OCI-LY1 (cell line): Measurements from ENCODE around the gene COL18A1.

ENCODE experiments used
- H2AFZ ChIP-seq: fragments of 200-600 bp; sonication (generic), shearing (Covaris generic); 2 replicates; pipeline ENCODE4 v1.6.0; 2014; ENCODE audit warnings: antibody characterized with exemption, mild to moderate bottlenecking, low read length
- H3F3A ChIP-seq: fragments of 200-600 bp; sonication (generic), shearing (Covaris generic); 2 replicates; pipeline ENCODE4 v1.6.0; 2014; ENCODE audit warnings: mild to moderate bottlenecking, antibody characterized with exemption, low read length, moderate library complexity; ENCODE audit not compliant: insufficient read depth
- H3K27ac ChIP-seq: fragments of 200-600 bp; sonication (generic); 2 replicates; pipeline ENCODE4 v1.5.1; 2014; ENCODE audit warnings: low read length, mixed run types, mild to moderate bottlenecking, low read depth; ENCODE audit not compliant: poor library complexity, severe bottlenecking
- H3K27me3 ChIP-seq: fragments of 200-600 bp; sonication (generic); 2 replicates; pipeline ENCODE4 v1.6.0; 2014; ENCODE audit warnings: antibody characterized with exemption, mild to moderate bottlenecking, low read length, moderate library complexity; ENCODE audit not compliant: insufficient read depth
- H3K36me3 ChIP-seq: fragments of 200-600 bp; sonication (generic); 2 replicates; pipeline ENCODE4 v1.6.1; 2014; ENCODE audit warnings: mild to moderate bottlenecking, antibody characterized with exemption, low read length, moderate library complexity, mixed read lengths; ENCODE audit not compliant: insufficient read depth
- H3K4me1 ChIP-seq: fragments of 200-600 bp; sonication (generic); 2 replicates; pipeline ENCODE4 v1.5.1; 2014; ENCODE audit warnings: mild to moderate bottlenecking, low read length, moderate library complexity; ENCODE audit not compliant: insufficient read depth, severe bottlenecking
- H3K4me2 ChIP-seq: fragments of 200-600 bp; sonication (generic), shearing (Covaris generic); 2 replicates; pipeline ENCODE4 v1.6.1; 2014; ENCODE audit warnings: low read length
- H3K4me3 ChIP-seq: fragments of 200-600 bp; sonication (generic); 2 replicates; pipeline ENCODE4 v1.5.1; 2014; ENCODE audit warnings: low read length, low read depth, mild to moderate bottlenecking, mixed read lengths; ENCODE audit not compliant: poor library complexity, severe bottlenecking
- H3K79me2 ChIP-seq: fragments of 200-600 bp; shearing (Covaris generic); 2 replicates; pipeline ENCODE4 v1.6.1; 2016; ENCODE audit warnings: mixed run types, low read length, mixed read lengths; ENCODE audit not compliant: insufficient read depth
- H3K9ac ChIP-seq: fragments of 200-600 bp; sonication (generic), shearing (Covaris generic); 2 replicates; pipeline ENCODE4 v1.6.1; 2014; ENCODE audit warnings: mild to moderate bottlenecking, low read length, mixed read lengths
- H3K9me2 ChIP-seq: fragments of 200-600 bp; sonication (generic), shearing (Covaris generic); 2 replicates; pipeline ENCODE4 v1.6.1; 2014; ENCODE audit warnings: low read depth, mild to moderate bottlenecking, low read length, mixed read lengths
- H3K9me3 ChIP-seq: fragments of 200-600 bp; shearing (Covaris generic); 2 replicates; pipeline ENCODE4 v1.6.1; 2014; ENCODE audit warnings: low read length, mixed read lengths
- H4K20me1 ChIP-seq: fragments of 200-600 bp; sonication (generic), shearing (Covaris generic); 2 replicates; pipeline ENCODE4 v1.6.0; 2016; ENCODE audit warnings: mild to moderate bottlenecking, low read length; ENCODE audit not compliant: insufficient read depth
- EZH2 ChIP-seq: fragments of 200-600 bp; sonication (generic), shearing (Covaris generic); IDR thresholded peaks from 2 replicates; pipeline ENCODE4 v1.8.0; 2017; ENCODE audit warnings: borderline replicate concordance, mixed run types, mild to moderate bottlenecking, antibody characterized with exemption, low read length, moderate library complexity, mixed read lengths
- TF ChIP-seq, protein P1 (sequence below): fragments of 200-600 bp; sonication (generic), shearing (Covaris generic); IDR thresholded peaks from 2 replicates; pipeline ENCODE4 v1.5.1; 2017; ENCODE audit warnings: mild to moderate bottlenecking, antibody characterized with exemption, low read length, moderate library complexity, mixed read lengths

Gene COL18A1

DNA sequence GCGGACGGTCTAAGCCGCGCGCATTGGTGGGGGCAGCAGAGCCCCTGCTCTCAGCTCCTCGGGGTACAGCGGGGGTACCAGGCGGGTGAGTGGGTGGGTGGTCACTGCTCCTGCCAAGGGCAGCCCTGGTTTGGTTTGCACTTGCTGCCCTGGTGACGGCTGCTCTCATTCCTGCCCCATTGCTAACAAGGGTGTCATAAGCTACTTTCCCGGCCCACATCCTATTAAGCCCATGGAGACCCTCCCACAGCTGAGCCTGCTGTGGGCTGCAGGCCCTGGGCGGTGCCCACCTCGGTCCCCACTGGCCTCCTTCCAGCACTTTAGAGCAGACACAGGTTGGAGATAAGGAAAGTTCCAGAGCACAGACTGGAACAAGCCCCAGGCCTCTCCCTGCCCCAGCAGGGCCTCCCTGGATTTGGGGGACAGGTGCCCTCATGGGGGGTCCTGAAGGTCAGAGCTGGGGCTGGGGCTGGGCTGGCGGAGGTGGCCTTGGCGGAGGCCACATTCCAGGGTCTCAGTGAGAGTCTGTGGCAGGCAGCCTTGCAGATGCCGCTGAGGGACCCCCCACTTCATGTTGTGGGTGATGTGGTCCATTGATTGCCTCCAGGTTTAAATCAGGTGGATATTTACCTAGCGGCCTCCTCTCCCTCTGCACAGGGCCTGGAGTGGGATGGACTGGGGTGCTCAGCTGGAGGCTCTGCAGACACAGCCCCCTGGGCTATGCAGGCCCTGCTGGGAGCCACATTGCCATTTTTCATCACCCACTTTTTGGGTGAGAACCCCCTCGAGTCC is 27.0 kb downstream of the COL18A1 start:
- H3K4me1 ChIP-seq: no peaks in the 10 kb centered on the region

DNA sequence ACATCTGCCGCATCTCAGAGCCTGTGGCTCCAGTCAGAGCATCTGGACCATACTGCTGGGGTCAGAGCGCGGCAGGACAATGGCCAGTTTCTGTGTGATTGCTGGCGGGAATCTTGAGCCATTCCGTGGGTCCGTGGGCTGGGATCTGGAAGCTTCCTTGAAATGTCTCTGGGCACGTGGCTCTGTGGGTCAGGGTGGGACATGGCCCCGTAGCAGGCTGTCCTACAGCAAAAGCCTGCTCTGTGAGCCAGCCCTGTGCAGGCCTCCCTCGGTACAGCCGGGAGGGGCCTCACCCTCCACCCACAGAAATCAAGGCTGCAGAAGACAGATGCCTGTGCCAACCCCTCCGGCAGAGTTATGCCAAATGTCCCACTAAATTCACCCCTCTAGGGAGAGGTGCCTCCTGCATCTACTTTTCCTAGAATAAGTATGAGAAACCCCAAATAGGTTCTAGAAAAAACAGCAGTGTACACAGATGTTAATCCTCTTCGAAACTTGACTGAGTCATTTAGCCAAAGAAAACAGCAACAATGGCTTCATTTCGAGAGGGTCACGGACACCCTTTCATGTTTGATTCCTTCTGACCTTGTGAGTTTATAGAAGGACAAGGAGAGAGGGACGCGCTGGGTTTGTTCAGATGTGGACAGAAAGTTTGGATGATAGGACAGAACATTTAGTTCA is 27.8 kb downstream of the COL18A1 start:
- H3K4me2 ChIP-seq: no peak overlapping the region
- H3K27me3 ChIP-seq: no peaks in the 10 kb centered on the region
- no peak overlapping the region for H3K9ac ChIP-seq
- no peaks in the 10 kb centered on the region for H3K9me3 ChIP-seq
- H3K9me2 ChIP-seq: no peaks in the 10 kb centered on the region
- no peak overlapping the region for H2AFZ ChIP-seq
- H3F3A ChIP-seq: no peaks in the 10 kb centered on the region
- H3K4me3 ChIP-seq: no peak overlapping the region
- TF ChIP-seq EZH2: no peak
- TF ChIP-seq, protein P1, sequence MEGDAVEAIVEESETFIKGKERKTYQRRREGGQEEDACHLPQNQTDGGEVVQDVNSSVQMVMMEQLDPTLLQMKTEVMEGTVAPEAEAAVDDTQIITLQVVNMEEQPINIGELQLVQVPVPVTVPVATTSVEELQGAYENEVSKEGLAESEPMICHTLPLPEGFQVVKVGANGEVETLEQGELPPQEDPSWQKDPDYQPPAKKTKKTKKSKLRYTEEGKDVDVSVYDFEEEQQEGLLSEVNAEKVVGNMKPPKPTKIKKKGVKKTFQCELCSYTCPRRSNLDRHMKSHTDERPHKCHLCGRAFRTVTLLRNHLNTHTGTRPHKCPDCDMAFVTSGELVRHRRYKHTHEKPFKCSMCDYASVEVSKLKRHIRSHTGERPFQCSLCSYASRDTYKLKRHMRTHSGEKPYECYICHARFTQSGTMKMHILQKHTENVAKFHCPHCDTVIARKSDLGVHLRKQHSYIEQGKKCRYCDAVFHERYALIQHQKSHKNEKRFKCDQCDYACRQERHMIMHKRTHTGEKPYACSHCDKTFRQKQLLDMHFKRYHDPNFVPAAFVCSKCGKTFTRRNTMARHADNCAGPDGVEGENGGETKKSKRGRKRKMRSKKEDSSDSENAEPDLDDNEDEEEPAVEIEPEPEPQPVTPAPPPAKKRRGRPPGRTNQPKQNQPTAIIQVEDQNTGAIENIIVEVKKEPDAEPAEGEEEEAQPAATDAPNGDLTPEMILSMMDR: no peak
- H3K36me3 ChIP-seq: no peaks in the 10 kb centered on the region
- H3K79me2 ChIP-seq: no peaks in the 10 kb centered on the region
- no peaks in the 10 kb centered on the region for H4K20me1 ChIP-seq
- no peak overlapping the region for H3K27ac ChIP-seq
- no peaks in the 10 kb centered on the region for H3K4me1 ChIP-seq

More for the DNA sequence above, 27.0 kb downstream of the COL18A1 start:
- TF ChIP-seq EZH2: no peak
- TF ChIP-seq, protein P1: no peak
- Histone ChIP-seq H3K9me2 (no peaks in the 10 kb centered on the region), H3K36me3 (no peaks in the 10 kb centered on the region), H3K9ac (no peak overlapping the region), H3K27ac (no peak overlapping the region), H3K79me2 (no peaks in the 10 kb centered on the region), H3K4me2 (no peak overlapping the region), H3K4me3 (no peak overlapping the region), H4K20me1 (no peaks in the 10 kb centered on the region), H2AFZ (no peak overlapping the region), H3K9me3 (no peaks in the 10 kb centered on the region), H3F3A (no peaks in the 10 kb centered on the region), H3K27me3 (no peaks in the 10 kb centered on the region)

DNA sequence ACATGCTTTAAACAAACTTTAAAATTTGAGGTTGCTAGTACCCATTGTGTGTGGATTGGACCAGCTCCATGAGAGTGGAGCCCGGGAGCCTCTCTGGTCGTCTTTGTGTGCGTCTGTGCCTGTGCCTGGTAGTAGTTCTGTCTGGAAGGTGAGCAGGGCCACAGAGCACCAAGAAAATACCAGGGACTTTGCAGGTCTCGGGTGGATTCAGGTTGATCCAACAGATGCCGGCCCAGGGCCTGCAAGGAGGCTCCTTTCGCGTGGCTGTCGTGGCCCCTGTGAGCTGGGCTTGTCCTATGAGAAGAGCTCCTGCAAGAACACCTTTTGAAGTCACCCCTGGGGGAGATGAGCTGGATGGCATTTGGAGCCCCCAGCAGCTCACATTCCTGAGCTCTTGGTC is 28.3 kb downstream of the COL18A1 start:
- Histone ChIP-seq H2AFZ (no peak overlapping the region), H3K27ac (no peak overlapping the region), H3K9ac (no peak overlapping the region), H3K4me2 (no peak overlapping the region), H3F3A (no peaks in the 10 kb centered on the region), H4K20me1 (no peaks in the 10 kb centered on the region), H3K4me1 (no peaks in the 10 kb centered on the region), H3K27me3 (no peaks in the 10 kb centered on the region), H3K9me2 (no peaks in the 10 kb centered on the region), H3K36me3 (no peaks in the 10 kb centered on the region), H3K9me3 (no peaks in the 10 kb centered on the region), H3K79me2 (no peaks in the 10 kb centered on the region), H3K4me3 (no peak overlapping the region)
- no peak for TF ChIP-seq EZH2
